ENCODE results near the gene PERCC1. TPM values are rescaled to one million over a fixed set of nuclear protein-coding genes. Genes with fewer than 3 reads are reported as not detected.
A peak's percentile ranks its signal among the peaks of the same experiment; 100 is the strongest.

PERCC1 gene
- not detected for polyA plus RNA-seq (2013, experiment 1 of 2; ENCODE audit: insufficient read length)
- not detected for polyA plus RNA-seq (2013, experiment 2 of 2; ENCODE audit: insufficient read length)

DNA sequence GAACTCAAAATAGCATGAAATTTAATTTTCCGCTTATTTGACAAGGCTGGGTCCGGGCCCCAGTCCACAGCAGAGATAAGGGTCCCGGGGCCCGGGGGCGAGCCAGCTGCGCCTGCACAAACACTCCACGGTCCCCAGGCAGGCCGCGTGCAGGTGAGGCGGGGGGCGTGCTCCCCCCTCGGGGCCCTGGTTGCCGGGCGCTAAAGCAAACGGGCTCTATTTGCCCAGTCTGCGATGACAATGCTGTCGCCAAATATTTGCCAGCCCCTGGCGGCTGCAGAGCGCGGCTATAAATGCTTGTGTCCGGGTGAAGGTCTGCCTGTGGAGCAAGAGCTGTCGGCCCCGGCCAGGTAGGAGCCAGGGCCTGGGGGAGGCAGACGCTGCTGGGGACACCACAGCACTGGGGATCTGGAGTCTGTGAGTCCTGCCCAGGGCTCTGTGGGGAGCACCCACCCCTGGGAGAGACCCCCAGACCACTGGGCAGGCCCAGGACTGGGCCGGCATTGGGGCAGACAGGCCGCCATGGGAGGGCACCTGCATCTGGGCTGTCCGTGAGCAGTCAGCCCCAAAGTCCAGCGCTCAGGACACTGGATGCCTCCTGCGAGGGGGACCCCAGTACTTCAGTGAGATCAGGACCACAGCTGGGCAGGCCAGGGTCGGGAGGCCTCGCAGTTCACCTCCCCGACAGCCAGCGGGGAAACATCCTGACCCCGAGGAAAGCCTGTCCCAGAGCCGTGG is at the start of gene PERCC1:
Gene PERCC1, plus strand, starts transcription at position 320 of the 738 bp plus-strand sequence. CDS start 1,516 bp downstream, outside the sequence.
- no peak for DNase-seq

DNA sequence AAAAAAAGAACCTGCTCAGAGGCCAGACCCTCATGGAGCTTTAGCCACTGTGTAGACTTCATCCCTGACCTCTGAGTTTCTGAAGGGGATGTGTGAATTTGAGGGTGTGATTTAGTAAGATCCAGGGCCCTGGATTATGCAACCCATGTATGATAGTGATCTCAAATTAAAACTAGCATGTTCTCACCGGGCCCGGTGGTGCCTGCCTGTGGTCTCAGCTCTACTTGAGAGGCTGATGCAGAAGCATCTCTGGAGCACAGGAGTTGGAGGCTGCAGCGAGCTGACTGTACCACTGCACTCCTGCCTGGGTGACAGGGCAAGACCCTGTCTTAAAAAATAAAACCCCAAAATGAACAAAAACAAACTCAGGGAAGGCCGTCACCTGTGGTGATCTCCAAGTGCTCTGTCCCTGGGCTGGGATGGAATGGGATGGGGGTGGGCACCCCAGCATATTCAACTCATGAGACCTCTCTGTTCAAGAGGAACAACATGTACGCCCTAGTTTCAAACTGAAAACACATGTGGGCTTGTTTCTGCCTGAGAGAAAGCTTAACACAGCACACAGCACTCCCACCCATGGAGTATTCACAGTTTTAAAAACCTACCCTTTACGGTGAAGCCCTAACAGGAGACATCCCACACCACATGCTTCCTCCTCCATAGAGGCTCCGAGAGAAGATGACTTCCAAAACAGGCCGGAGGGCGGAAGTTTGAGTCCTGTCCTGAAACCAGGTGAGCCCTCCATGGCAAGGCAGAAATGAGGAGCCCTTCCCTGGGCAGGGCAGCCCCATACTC is 49.1 kb upstream of the PERCC1 start:
- DNase-seq = no peak

DNA sequence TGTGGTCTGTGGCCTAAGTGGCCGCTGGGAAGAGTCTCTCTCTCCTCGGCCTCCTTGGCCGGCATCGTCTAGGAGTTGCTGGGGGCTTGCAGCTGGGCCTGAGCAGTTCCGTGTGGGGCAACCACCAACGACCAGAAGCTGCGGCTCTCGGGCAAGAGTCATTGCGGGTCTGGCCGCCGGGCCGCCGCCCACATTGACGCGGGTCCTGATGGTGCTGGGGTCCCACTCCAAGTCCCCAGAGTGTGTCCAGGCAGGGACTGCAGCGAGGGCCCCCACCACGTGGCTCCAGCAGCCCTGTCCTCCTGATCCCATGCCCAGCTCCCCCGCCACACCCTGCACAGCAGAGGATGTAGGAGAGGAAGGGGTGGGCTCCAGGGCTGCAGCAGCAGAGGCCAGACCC is 47.3 kb upstream of the PERCC1 start:
- DNase-seq = no peak

DNA sequence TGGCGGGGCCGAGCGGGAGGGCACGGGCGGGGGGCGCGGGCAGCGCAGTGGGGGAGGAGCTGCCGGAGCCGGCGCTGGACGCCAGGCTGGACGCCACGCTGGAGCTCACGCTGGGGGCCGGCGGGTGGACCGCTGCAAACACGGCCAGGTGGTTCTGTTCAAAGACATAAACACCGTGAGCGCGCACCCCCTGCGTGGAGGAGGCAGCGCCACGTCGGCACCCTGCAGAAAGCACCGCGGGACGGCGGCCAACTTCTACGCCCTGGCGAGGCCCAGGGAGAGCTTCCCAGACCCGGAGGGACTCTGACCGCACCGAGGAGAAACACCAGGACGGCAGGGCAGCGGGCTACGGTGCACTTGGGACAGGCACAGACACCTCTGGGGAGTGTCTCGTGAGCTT is 45.6 kb upstream of the PERCC1 start:
- no peak for DNase-seq

DNA sequence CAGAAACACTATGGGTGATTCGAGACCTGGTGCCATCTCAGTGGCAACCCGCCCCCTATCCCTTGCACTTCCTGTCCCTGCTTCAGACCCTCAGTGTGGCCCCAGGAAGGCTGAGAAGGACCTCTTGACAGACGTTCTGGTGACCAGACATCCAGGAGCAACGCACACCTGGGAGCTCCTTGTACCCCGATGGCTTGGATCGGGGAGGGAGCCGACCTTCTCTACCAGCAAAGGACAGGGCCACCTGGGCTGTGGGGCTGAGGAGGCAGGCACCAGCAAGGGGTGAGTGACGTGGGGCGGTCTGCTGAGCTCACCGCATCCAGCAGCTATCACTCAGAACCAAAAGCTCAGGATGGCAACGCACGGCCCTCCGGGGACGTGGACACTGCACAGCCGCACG is 43.5 kb upstream of the PERCC1 start:
- DNase-seq = no peak

DNA sequence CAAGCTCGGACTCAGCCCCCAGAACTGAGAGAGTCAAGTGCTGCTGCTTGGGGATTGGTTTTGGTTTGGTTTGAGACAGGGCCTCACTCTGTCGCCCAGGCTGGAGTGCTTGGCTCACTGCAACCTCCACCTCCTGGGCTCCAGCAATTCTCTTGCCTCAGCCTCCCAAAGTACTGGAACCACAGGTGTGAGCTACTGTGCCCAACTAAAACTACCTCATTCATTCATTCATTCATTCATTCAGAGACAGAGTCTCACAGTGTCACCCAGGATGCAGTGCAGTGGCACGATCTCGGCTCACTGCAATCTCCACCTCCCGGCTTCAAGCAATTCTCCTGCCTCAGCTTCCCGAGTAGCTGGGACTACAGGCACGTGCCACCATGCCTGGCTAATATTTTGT is 41.1 kb upstream of the PERCC1 start:
- DNase-seq = no peak

DNA sequence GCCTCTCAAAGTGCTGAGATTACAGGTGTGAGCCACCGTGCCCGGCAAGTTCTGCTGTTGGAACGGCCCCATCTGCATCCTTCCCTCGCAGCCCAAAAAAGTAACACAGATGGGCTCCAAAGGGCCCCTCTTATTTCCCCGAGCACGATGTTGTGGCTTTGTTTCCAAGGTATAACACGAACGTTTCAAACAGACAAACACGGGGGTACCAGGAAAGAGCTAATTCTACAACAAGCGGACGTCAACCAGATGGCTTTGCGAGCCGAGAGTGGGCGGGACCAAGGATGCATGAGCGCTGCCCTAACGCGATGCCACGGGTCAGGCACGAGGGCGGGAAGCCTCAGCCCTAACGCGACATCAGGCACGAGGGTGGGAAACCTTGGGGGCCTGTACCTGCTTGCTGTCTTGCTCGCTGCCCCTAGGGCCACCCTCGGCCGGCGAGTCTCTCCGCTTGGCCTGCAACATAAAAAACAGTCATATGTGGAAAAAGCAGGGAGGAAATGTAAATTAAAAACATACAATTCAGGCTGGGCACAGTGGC is 40.6 kb upstream of the PERCC1 start:
- DNase-seq = no peak

DNA sequence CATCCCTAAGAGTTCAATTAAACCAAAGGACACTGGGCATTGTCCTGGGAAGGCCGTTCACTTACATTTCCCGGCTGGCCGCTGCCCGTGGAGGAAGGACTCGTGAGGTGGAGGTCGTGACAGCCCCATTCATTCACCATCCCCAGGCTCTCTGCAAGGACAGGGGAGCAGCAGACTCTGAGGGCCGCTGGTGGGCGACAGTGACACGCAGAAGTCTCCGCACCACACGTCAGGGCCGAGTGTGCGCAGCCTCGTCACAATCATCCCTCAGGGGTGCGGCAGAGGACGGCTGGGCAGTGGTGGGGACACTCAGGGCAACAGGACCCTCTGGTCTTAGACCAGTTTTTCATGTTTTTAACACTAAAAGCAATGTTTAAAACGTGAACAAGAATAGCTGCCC is 38.1 kb upstream of the PERCC1 start:
- no peak for DNase-seq

DNA sequence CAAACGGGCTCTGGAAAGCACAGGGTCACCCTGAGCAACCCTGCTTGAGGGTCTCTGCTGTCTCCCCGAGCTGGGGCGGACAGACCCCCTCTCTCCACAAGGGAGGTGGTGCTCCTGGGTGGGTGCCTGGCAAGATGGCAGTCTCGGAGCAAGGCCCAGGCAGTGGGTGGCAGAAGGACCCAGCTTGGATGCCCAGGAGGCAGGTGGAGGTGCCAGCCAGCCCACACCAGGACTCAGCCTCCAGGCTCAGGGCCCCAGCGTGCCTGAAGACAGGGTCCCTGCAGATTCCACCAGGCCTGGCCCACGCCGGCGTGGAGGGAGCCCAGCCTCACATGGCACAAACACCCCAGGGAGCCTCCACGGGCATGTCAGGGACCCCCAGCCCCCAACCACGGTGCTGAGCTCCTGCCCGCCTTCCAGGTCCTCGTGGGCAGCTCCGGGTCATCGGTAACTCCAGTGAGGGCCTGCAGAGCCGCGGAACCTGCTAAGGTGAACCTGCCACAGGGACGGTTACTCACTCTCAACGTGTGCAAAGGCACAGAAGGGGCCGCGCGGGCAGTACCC is 37.2 kb upstream of the PERCC1 start:
- DNase-seq = no peak

DNA sequence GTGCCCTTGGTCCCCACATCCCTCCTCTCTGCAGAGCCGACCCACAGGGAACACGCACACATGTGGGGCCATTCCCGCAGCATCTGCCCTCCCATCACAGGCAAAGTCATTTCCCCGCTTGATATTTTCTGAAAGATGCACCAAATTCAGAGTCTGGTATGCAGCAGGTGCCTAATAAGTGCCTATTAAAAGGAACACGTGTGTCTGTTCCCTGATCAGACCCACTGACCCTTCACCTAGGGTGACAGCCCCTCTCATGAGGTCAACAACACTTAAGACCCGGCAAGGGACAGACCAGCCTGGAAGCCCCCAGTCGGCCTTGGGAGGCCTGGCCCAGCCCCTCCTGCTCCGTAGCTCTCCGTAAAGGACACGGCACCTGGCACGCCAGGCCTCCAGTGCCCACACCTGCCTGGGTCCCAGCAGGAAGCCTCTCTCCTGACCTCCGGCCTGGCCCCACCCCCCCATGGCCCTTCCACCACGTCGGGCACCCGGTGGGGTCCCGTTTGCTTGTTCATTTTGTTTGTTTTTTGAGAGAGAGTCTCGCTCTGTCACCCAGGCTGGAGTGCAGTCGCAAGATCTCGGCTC is 36.4 kb upstream of the PERCC1 start:
- no peak for DNase-seq

DNA sequence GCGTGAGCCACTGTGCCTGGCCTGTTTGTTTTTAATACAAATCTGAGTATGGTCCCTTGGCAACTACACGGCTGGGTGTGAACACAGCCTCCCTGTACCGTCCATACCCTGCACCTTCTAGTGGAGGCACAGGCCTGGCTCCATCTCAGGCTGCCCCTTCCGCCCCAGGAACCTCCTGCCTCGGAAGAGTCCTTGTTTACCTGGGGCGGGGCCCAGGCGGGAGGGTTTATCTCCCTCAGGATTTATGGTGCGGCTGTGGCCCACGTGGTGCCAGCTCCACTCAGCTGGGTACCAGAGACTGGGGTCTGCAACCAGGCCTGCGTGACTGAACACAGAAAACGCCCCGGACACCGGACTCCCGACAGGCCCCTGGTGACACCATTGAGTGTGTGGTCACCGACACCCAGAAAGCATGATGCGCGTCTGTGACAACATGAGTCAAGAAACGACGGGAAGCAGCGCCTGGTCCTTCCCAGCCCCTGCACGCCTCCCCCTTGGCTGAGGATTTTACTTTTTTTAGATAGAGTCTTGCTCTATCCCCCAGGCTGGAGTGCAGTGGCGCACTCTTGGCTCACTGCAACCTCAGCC is 35.3 kb upstream of the PERCC1 start:
- DNase-seq = no peak

DNA sequence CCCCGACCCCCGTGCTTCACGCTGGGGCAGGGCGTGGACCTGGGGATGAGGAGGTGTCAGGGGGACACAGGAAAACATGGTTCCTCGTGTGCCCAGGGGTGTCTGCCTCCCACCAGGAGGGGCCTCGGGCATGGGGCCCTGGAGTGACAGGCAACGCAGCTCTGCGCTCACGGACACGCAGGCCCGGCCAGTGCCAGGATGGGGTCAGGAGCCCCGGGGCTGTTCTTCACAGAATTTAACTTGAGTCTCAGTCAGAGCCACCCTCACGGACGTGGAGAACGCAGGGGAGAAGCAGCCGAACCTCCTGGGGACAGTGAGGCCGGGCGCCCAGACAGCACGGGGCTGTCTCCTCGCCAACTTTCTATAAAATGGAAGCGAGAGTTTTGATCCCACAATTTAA is 33.1 kb upstream of the PERCC1 start:
- DNase-seq = no peak

DNA sequence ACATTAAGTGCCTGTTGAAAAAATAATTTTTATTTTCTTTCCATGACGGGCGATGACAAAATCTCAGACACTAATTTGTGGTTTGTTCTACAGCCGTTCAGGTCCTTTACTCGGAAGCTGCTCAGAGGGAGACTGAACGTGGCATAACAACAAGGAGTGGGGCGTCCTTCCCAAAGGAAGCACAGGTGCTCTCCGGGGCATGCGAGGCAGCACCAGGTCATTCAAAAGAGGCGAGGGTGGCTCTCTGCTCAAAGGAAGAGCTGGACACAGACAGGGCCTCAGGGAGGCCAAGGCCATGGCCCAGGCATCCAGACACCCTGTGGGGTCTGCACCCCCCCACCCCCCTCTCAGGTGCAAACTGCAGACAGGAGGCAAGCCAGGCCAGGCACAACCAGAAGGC is 32.5 kb upstream of the PERCC1 start:
- DNase-seq = no peak

DNA sequence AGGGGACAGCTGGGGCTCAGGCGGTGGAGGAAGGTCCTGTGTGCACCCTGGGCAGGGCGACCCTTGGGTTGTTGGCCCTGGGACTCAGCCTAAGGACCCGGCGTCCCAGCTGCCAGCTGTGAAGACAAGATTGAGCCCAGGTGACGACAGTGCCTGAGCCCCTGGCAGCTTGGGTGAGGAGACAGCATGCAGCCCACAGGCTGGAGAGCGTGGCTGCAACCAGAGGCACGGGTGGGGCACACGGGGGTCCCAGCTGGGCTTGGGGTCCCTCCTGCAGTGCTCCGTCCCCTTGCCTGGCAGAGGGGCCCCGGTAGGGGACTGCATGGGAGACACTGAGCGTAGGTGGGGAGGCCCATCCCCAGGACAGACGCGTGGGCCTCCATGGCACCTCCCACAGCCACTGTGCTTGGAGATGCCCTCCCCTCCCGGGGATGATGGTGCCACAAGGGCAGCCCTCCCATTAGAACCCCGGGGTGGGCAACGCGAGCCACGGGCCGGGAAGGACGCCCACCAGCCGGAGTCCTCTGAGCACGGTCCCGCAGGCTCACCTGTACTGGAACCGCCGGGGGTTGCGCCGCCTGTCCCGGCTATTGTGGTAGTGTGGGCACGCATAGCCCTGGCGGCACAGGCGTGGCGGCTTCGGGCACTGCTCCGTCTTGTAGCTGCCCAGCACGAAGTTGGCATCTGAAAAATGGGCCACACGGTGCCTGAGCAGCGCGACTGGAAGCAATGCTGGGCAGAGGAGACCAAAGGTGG is 31.9 kb upstream of the PERCC1 start:
- DNase-seq = no peak

DNA sequence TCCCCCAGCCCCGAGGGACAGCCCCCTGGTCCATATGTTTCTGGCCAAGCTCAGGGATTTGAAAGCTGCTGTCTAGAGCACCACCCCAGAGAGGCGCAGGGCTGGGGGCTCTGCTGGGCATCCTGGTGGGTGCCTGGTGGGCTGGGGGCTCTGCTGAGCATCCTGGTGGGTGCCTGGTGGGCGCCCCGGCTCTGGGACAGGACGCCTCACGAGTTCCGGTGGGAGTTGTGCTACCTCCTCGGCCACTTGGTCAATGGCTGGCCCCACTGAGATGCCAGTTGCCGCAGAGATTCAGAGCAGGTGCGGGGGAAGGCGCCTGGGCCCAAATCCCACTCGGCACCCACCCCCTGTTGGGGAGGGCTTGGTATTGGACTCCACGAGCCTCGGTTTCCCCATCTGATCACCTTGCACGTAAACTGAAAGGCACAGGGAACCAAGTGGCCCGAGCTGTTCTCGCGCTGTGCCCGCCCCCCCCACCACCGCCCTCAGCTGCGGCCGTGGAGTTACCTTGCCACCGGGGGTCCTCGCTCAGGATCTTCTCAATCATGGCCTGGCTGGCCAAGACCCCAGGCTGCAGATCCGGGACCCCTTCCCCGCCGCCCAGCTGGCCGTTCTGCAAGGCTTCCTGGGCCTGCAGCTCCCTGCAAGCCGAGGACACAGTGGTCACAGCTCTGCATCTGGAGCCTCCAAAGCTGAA is 29.7 kb upstream of the PERCC1 start:
- DNase-seq = no peak

DNA sequence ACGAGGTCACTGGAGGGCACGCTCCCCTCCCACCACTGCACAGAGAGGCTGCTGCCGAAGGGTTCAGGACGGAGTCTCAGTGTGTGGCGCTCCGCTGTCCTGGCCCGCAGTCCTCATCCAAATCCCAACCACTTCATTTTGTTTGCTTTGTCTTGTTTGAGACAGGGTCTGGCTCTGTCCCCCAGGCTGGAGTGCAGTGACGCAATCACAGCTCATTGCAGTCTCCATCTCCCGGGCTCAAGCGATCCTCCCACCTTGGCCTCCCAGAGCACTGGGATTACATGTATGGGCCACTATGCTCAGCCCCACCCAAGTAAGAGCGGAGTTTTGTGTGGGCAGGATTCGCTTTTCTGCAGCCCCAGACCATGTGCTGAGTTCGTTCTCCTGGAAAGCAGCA is 29.1 kb upstream of the PERCC1 start:
- no peak for DNase-seq

DNA sequence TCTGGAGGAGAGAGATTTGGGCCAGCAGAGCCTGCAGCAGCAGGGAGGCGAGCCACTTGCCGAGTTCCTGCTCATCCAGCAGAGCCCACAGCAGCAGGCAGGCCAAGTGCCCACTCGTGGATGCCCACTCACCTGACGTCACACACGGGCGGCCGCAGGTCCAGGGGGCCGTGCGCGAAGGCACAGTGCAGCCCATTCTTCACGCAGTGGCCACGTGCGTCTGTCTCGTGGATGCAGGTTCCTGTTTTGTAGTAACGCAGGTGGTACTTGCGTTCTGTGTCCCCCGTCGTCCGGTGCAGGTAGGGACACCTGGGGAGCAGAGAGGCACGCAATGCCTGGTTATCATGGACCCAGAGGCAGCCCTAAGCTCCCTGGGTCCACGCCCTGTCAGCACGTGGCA is 27.8 kb upstream of the PERCC1 start:
- DNase-seq = no peak

DNA sequence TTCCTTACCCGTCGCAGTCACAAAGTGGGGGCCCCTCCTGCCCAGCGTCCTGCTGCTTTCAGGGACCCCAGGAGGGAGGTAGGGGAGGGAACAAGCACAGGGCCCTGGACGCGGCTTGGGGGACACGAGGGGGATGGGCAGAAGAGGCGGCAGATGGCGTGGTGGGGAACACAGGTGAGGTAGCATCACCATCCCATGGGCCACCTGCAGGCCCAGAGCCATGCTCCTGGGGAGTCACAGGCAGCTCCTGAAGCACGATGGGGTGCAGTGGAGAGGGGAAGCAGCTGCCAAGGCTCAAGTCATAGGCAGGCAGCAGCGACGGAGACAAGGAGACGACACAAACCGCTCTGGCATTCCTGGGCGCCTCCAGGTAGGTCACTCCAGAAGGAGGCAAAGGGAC is 27.1 kb upstream of the PERCC1 start:
- DNase-seq = no peak

DNA sequence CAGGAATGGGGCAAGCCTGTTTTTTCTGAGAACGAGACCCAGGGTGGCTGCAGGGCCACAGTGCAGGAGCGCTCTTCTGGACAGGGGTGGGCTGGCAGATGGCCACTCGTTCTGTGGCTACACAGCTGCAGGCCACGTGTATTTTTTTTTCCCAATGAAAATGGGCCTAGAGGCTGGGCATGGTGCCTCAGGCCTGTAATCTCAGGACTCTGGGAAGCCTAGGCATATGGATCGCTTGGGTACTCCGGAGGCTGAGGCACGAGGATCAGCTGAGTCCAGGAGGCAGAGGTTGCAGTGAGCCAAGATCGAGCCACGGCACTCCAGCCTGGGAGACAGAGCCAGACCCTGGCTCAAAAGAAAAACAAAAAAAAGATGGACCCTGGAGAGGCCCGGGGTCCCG is 23.1 kb upstream of the PERCC1 start:
- DNase-seq = peak; percentile 15

DNA sequence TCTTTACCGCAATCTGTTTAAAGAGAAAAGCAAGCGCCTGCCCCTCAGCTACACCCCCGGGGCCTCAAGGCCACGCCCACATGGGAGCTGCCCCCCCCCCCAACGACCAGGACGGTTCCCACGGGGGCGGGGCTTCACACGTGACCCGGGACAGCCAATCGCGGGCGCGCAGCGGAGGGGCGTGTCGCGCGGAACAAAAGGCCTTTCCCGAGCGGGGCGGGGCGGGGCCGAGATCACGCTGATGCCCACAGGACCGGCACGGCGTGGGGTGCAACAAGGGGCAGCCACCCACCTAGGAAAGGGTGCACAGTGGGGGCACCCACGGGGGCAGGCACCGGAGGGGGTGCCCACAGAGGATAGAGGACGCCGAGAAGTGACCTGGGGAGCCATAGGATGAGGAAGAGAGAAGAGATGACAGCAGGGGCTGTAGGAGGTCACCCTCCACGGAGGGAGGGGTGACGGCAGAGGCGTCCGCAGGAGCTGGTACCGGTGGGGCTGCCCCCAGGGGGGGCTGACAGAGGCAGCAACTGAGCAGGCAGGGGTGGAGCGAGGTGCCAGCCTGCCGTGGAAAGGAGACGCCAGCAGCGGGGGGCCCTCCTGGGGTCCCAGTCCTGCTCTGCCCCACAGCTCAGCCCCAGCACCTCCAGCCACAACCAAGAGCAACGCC is 22.6 kb upstream of the PERCC1 start:
- peak; percentile 90 for DNase-seq

DNA sequence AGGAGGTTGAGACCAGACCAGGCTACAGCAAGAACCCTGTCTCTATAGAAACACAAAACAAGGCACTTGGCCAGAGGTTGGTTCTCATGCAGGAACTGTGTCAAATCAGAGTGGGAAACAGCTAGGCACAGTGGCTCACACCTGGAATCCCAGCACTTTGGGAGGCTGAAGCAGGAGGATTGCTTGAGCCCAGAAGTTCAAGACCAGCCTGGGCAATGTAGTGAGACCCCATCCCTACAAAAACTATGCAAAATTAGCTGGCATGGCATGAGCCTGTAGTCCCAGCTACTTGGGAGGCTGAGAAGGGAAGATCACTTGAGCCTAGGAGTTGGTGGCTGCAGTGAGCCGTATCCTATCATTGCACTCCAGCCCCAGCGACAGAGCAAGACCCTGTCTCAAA is 18.0 kb upstream of the PERCC1 start:
- no peak for DNase-seq
